ENCODE results near the gene DEFB132.

DNA sequence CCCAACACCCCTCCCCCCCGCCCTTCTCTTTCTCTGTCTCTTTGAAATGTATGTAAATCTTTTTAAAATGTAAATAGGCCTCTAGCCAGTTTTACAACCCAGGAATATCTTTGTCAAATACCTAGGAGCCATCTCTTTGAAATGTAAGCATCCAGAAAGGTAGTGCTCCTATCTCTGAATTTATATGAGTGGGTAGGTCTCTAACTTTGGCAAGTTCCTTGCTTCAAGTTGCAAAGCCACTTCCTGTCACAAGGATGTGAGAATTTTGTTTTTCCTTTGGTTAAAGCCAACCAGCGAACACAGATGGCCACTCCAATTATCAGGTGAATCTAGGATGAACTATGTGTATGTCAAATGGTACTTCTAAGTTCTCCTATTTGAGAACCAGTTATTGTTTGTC, 6.2 kb upstream of the DEFB132 start:
- TF ChIP-seq, protein P1, sequence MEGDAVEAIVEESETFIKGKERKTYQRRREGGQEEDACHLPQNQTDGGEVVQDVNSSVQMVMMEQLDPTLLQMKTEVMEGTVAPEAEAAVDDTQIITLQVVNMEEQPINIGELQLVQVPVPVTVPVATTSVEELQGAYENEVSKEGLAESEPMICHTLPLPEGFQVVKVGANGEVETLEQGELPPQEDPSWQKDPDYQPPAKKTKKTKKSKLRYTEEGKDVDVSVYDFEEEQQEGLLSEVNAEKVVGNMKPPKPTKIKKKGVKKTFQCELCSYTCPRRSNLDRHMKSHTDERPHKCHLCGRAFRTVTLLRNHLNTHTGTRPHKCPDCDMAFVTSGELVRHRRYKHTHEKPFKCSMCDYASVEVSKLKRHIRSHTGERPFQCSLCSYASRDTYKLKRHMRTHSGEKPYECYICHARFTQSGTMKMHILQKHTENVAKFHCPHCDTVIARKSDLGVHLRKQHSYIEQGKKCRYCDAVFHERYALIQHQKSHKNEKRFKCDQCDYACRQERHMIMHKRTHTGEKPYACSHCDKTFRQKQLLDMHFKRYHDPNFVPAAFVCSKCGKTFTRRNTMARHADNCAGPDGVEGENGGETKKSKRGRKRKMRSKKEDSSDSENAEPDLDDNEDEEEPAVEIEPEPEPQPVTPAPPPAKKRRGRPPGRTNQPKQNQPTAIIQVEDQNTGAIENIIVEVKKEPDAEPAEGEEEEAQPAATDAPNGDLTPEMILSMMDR (conservative IDR thresholded peaks at IDR 0.05; ENCODE audit: low read length): no peak
- no peak for TF ChIP-seq EZH2phosphoT487 (IDR thresholded peaks at IDR 0.05; ENCODE audit: borderline replicate concordance, low read depth, low read length)

Data from OCI-LY7 (cell line).